Effector memory CD4-positive, alpha-beta T cell (primary cell): Measurements from ENCODE around the gene PASK.

Experiments used
- DNase-seq, 3 donors: peaks; one replicate each; pipeline ENCODE4 v3.0.0-alpha.2; 2020
- H3K27ac ChIP-seq: 2 replicates; pipeline ENCODE4 v1.7.0; 2013; ENCODE audit warnings: mild to moderate bottlenecking, low read length, moderate library complexity; ENCODE audit not compliant: insufficient read depth, poor library complexity, severe bottlenecking
- H3K27me3 ChIP-seq: replicated peaks from 2 replicates; pipeline ENCODE4 v1.7.0; 2013; ENCODE audit warnings: mild to moderate bottlenecking, low read length; ENCODE audit not compliant: insufficient read depth, control insufficient read depth, poor library complexity, severe bottlenecking
- H3K36me3 ChIP-seq: 2 replicates; pipeline ENCODE4 v1.7.0; 2013; ENCODE audit warnings: mild to moderate bottlenecking, low read length, moderate library complexity; ENCODE audit not compliant: control insufficient read depth, insufficient read depth
- H3K4me1 ChIP-seq: 2 replicates; pipeline ENCODE4 v1.7.0; 2013; ENCODE audit warnings: low read length, mild to moderate bottlenecking; ENCODE audit not compliant: control insufficient read depth, insufficient read depth, poor library complexity, severe bottlenecking
- H3K4me3 ChIP-seq: 2 replicates; pipeline ENCODE4 v1.7.0; 2013; ENCODE audit warnings: low read length, low read depth, mild to moderate bottlenecking; ENCODE audit not compliant: insufficient read depth, poor library complexity, severe bottlenecking
- H3K9me3 ChIP-seq: 2 replicates; pipeline ENCODE4 v1.7.0; 2013; ENCODE audit warnings: mild to moderate bottlenecking, low read length, moderate library complexity; ENCODE audit not compliant: control insufficient read depth

PASK gene

GRCh38 chr2:241138471-241138870 lies 10.8 kb downstream of the PASK start:
- H3K27ac ChIP-seq: no peak overlapping the region
- H3K9me3 ChIP-seq: no peaks in the 10 kb centered on the region
- no peak overlapping the region for H3K4me3 ChIP-seq
- DNase-seq: no peak
- H3K4me1 ChIP-seq: no peaks in the 10 kb centered on the region
- H3K36me3 ChIP-seq: peaks cover 49% of the 10 kb centered on the region
- H3K27me3 ChIP-seq: no peaks in the 10 kb centered on the region

GRCh38 chr2:241137276-241138190 lies 11.7 kb downstream of the PASK start:
- no peak overlapping the region for H3K4me3 ChIP-seq
- no peaks in the 10 kb centered on the region for H3K4me1 ChIP-seq
- no peak overlapping the region for H3K27ac ChIP-seq
- H3K9me3 ChIP-seq: no peaks in the 10 kb centered on the region
- H3K27me3 ChIP-seq: no peaks in the 10 kb centered on the region
- H3K36me3 ChIP-seq: peaks cover 47% of the 10 kb centered on the region
- DNase-seq: no peak

- H3K36me3 ChIP-seq: peaks cover 43% of the 10 kb centered on the region
- H3K4me1 ChIP-seq: no peaks in the 10 kb centered on the region
- H3K9me3 ChIP-seq: no peaks in the 10 kb centered on the region
- H3K4me3 ChIP-seq: no peak overlapping the region
- no peak overlapping the region for H3K27ac ChIP-seq
- no peaks in the 10 kb centered on the region for H3K27me3 ChIP-seq
- DNase-seq: no peak
Measured at GRCh38 chr2:241136661-241137260, 12.5 kb downstream of the PASK start.

- Histone ChIP-seq H3K4me3 (no peak overlapping the region), H3K27ac (no peak overlapping the region), H3K9me3 (no peaks in the 10 kb centered on the region), H3K27me3 (no peaks in the 10 kb centered on the region), H3K36me3 (peaks cover 43% of the 10 kb centered on the region), H3K4me1 (no peaks in the 10 kb centered on the region)
- DNase-seq: no peak
Measured at GRCh38 chr2:241136191-241136590, 13.1 kb downstream of the PASK start.

- Histone ChIP-seq H3K27ac (no peak overlapping the region), H3K36me3 (peaks cover 40% of the 10 kb centered on the region), H3K27me3 (no peaks in the 10 kb centered on the region), H3K4me1 (no peaks in the 10 kb centered on the region), H3K4me3 (no peak overlapping the region), H3K9me3 (no peaks in the 10 kb centered on the region)
- DNase-seq: no peak
Measured at GRCh38 chr2:241135737-241136136, 13.5 kb downstream of the PASK start.

- no peak for DNase-seq
- no peaks in the 10 kb centered on the region for H3K27me3 ChIP-seq
- no peaks in the 10 kb centered on the region for H3K9me3 ChIP-seq
- H3K36me3 ChIP-seq: peaks cover 34% of the 10 kb centered on the region
- H3K4me1 ChIP-seq: no peaks in the 10 kb centered on the region
- H3K4me3 ChIP-seq: no peak overlapping the region
- H3K27ac ChIP-seq: no peak overlapping the region
Measured at GRCh38 chr2:241134711-241135110, 14.6 kb downstream of the PASK start.

GRCh38 chr2:241133436-241133820 lies 15.8 kb downstream of the PASK start:
- no peak for DNase-seq
- Histone ChIP-seq H3K36me3 (peaks cover 27% of the 10 kb centered on the region), H3K9me3 (no peaks in the 10 kb centered on the region), H3K27ac (no peak overlapping the region), H3K27me3 (no peaks in the 10 kb centered on the region), H3K4me1 (peaks cover 1% of the 10 kb centered on the region), H3K4me3 (no peak overlapping the region)

- Histone ChIP-seq H3K36me3 (peaks cover 21% of the 10 kb centered on the region), H3K4me3 (no peak overlapping the region), H3K27ac (no peak overlapping the region), H3K9me3 (no peaks in the 10 kb centered on the region), H3K27me3 (no peaks in the 10 kb centered on the region), H3K4me1 (peaks cover 8% of the 10 kb centered on the region)
- DNase-seq: no peak
Measured at GRCh38 chr2:241132538-241133435, 16.5 kb downstream of the PASK start.

- Histone ChIP-seq H3K27ac (no peak overlapping the region), H3K4me3 (no peak overlapping the region), H3K27me3 (no peaks in the 10 kb centered on the region), H3K9me3 (no peaks in the 10 kb centered on the region), H3K4me1 (peaks cover 12% of the 10 kb centered on the region), H3K36me3 (peaks cover 9% of the 10 kb centered on the region)
- no peak for DNase-seq
Measured at GRCh38 chr2:241131531-241131930, 17.7 kb downstream of the PASK start.
